Measurements from ENCODE around the gene FHL2.
"Not testable (repeated sequence)": the region's sequence is repeated elsewhere in the genome, so short reads cannot be mapped to it uniquely, and the experiment has no call there.

The FHL2 gene, protein sequence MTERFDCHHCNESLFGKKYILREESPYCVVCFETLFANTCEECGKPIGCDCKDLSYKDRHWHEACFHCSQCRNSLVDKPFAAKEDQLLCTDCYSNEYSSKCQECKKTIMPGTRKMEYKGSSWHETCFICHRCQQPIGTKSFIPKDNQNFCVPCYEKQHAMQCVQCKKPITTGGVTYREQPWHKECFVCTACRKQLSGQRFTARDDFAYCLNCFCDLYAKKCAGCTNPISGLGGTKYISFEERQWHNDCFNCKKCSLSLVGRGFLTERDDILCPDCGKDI

DNA sequence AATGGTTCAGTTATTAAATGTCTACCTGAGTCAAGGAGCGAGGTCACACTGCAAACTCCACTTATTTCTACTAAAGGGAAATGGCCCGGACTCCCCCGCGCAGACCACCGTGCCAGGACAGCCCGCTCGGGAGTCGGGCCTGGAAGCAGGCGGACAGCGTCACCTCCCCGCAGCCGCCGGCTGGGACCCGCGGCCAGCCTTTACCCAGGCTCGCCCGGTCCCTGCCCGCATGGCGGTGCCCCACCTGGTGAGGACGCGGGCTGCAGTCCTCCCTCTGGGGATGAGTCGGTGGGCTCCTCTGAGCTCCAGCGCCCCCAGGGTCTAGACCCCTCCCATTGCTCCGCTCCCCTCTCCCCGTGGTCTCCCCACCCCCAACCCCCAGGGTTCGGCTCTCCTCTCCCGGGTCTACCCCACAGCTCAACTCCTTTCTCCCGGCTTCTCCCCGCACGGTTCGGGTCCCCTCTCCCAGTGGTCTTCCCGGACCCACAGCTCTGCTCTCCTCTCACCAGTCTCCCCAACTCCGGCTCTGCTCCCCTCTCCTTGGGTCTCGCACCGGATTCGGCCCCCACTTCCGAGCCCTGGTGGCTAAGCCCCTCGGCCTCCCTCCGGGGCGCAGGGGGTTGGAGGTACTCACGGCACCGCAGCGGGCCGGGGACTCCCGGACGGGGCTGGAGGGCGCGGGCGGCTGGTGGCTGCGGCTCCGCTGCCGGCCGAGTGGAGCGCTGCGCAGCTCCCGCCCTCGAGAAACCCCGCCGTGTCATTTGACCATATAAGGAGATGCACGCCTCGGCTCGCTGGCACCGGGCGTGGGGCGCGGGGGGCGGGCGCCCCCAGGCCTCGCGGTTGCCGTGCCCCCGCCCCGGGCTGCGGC lies at the start of gene FHL2:
Gene FHL2, minus strand, starts transcription at position 716 of the 871 bp plus-strand sequence. CDS start 12,535 bp downstream, outside the sequence.
- no peak for DNase-seq

DNA sequence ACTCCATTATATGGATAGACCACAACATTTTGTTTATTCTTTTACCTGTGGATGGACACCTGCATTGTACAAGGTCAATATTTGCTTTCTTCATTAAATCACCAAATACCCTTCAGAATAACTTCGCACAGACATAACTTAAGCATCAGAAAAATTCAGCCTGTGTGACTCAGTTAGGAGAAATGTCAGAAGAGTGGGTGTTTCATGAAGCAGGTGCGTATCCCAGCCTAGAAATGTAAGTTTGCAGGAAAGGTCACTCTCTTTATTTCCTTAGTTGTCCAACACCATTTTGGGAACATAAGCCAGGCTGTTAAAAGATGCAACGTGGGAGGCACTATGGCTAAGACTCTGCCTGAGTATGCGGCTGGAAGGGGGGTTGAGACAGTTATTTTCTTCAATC lies 48.6 kb upstream of the FHL2 start:
- no peak for DNase-seq

DNA sequence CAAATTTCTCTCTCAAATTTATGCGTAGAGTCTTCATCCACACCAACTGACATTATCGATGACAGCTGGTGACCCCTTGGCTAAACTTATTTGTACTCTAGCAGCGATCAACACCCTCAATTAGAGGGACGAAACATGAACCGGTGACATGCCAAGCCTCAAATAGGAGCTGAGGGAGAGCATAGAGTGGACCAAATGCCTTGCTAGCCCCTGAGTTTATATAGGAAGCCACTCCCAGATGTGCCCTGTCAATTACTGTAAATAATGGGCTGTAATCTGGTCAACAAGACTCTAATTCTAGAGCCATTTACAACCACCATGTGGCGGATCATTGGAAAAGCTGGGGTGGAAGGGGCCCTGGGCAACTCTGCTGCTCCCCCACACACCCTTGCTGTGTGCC lies 47.6 kb upstream of the FHL2 start:
- no peak for DNase-seq

DNA sequence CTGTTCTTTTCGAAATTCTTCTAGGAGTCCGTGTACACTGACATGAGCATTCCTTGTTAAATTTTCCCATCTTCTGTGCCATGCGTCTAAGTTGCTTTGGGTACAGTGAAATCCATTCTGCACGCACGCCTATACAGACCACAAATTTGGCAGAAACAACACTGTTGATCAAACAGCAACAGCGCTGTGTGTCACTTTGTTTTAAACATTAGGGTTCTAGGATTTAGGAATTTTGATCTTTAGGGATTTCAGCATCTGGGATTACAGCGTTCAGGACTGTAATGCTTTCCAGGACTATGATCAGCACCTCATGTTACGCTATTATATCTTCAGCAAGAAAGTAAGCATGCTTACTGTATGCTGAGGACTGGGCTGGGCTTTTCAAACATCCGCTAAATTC lies 47.1 kb upstream of the FHL2 start:
- DNase-seq = no peak

DNA sequence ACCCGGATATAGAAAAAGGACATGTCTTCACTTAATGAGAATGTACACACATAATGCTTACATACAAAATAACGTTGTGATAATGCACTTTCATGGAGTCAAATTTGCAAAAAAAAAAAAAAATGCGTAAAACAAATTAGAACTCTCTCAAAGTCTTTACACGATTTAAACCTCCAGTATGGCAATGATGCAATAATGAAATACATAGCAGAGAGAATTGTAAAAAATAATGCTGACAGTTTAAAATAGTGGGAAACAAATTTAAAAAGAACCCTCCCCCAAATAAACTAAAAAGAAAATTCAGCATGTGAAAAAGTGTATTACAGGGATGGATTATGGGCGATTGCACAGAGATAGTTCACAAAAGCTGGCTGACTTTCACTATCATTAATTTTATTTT lies 46.6 kb upstream of the FHL2 start:
- no peak for DNase-seq

DNA sequence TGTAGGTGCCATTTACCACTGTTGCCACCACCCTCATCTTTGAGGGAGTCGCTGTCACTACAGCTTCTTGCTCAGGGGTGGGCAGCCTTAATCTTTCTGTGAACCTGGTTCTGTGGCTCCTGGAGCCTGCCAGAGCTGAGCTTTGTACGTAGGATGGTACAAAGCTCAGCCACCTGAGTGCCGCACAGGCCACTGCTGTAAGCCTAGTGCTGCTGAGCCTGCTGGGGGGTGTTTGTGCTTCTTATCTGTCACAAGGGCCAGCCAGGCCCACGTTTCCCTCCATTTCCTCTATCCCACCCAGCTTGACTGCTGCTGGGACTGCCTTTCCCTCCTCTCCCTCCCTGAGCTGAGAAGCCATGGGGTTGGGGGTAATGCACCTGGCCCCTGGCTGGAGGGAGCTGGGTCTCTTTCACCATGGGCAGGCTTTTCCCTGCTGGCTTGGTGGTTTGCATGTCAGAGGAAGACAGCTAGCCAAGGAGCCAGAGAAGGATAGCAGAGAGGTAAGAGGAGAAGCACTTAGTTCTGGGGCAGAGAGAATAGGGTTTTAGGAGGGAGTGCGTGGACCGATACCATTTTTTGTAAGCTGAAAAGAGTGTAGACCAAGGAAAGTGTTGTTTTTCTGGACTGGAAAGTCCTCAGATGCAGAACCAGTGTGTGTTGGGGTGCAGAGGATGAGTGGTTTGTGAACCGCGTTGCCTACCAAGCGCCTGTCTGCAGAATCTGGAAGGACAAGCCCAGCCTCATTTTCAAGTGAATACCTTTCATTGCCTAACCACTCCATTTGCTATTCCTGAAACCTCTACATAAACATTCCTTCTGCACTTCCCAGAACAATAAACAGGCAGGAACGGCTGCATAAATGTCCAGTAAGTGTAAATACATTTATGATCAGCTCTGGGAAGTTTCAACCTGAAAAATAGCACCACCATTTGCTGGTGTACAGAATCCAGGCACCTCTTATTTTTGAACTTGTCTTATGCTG lies 45.1 kb upstream of the FHL2 start:
- DNase-seq = no peak

DNA sequence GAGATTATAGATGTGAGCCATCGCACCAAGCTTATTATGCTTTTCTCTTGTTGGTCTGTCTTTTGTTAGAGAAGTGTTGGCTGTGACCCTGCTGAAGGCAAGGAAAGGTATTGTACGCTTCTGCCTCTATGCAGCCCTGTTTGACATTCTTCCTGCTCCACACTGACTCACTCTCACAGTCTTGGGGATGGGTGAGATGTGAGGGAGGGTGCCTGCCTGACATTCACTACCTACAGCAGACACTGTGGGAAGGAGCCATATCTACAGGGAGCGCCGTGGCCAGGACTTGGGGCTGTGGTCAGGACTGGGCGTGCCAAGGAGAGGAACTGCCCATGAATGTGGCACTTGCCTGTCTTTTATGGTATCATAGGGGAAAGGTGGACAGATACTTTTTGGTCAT lies 43.9 kb upstream of the FHL2 start:
- no peak for DNase-seq

DNA sequence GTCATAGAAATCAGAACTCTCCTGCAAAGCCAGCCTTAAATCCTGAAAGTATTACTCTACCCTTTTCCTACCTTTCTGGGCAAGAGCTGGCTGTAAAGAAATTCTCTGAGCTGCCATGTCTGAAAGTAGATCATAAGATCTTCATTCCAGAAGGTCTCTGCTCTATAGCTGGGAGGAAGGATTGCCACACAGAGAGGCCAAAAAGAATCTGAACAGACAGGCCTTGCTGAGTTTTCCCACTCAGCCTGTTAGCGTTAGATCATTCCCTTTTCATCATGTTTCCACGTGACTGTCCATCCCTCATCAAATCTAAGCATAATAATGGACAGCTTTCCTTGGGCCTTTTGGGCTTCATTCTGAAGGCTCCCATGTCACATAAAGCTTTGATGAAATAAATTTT lies 43.2 kb upstream of the FHL2 start:
- no peak for DNase-seq

DNA sequence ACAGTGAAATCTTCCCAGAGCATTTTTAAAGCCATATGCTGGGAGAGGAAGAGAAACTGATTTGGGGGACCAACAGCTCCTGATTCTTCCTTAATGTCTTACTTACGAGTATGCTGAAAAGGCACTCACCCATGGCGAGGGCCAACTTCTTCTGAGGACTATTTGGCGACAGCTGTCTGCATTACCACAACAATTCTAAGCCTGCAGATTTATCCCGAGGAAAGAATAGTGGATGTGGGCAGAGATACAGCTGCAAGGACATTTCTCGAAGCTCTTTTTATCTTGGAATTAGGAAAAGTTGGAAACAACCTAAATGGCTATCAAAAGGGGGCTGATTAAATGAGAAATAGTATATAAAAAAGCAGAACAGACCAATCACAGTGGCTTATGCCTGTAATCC lies 40.3 kb upstream of the FHL2 start:
- no peak for DNase-seq

DNA sequence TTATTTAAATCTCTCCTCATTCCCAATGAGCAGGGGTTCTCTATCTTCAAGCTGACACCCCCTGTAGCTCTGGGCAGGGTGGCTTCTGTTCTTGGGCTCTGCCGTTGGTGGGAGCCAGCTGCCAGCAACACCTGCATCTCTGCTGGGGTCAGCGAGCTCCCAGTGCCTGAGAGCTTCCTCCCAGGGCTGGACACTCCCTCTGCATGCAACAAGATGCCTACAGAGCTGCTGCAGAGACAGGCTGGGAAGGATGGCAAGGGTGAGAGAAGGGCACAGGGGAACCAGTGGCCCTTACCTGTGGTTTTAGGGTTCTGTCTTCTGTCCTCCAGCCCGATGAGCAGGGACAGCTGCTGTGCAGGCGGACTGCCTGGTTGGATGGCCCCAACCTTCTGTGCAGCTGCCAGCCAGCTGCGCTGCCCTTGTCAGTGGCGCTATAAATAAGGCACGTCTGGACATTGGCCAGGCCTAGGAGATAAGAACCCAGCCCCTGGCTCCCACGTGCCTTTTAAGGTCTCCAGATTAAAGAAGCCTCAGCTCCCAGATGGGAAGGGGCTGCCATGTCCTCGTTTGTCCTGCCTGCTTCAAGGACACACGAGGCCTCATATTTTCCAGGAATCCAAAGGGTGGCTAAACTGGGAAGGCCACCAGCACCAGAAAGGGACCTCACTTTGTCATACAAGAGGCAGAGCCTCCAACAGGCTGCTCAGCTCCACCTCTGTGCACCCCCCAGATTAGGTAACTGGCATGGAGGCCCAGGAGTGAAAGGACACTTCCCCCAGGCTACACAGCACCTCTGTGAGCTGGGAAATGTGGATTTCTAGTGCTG lies 39.5 kb upstream of the FHL2 start:
- no peak for DNase-seq

DNA sequence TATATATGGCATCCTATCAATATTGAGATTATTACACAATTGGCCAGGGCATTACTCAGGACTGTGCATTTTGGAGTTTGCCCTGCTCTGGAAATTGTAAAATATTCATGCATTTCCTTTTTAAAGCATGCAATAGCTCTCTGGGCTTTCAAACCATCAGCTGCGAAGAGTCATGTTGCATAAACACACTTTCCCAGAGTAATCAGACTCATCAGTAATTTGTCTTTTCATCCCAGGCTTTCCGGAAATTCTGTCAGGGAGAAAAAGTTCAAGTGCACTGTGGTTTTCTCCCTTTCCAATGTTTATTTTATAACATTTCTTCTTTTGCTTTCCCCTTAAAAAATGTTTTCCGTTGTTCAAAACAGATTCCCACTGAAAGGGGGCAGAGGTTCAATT lies 38.9 kb upstream of the FHL2 start:
- DNase-seq = no peak

DNA sequence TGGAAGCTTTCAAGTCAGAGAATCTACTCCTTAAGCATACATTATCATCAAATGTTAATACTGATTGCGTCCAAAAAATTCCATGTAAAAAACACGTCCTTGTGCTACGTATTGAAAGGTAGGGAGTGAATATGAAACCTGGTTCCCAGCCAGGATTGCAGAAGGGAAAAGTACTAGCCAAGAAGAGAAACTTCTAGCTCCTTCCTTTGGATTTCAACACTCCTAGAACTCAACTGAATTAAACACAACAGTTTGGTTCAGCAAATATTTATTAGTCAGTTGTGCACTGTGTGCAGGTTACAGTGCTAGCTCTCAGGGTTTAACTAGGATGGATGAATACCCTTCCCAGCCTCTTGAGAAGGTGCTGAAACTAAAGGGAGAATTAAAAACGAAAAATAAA lies 33.9 kb upstream of the FHL2 start:
- DNase-seq = no peak

DNA sequence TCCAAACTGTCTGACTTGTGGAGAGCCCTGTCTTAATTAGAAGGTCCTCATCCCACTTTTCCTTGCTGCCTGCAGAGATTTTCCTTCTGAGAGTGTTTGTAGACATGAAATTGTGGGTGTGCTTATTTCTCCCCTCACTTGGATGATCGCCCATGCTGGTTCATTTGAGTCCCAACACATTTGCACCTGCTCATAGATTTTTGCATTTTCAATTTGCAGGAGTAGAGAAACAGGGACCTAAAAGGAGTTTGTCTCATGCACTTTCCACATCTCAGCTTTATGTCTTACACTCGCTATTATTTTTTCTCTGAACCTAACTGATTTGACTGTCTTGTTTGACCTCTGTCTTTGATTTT lies 33.2 kb upstream of the FHL2 start:
- DNase-seq = no peak

DNA sequence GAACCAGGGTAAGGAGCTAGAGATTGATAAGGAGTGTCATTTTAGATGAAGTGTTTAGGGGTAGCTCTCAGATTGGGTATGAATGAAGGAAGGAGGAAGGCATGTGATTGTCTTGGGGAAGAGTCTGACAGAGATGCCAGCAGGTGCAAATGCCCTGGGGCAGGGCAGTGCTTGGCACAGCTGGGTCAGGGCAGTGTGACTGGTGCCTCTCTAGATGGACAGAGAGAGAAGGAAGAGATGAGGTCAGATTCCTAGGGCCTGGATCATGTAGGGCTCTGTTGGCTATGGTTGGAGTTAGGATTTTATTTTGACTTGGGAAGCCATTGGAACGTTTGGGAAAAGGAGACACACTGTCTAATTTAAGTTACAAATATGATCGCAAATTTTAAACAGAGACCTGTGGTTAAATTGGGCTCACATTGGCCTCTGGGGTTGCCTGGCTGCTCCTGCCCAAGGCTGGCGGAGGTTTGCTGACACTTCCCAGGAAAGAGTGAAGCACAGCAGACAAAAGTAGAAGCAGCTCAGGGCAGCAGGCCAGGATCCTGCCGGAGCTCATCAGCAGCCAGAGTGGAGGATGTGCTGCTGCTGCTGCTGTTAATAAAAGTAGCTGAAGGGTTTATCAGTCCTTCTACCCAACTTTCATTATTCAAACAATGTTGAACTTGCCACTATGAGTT lies 32.7 kb upstream of the FHL2 start:
- DNase-seq = no peak

DNA sequence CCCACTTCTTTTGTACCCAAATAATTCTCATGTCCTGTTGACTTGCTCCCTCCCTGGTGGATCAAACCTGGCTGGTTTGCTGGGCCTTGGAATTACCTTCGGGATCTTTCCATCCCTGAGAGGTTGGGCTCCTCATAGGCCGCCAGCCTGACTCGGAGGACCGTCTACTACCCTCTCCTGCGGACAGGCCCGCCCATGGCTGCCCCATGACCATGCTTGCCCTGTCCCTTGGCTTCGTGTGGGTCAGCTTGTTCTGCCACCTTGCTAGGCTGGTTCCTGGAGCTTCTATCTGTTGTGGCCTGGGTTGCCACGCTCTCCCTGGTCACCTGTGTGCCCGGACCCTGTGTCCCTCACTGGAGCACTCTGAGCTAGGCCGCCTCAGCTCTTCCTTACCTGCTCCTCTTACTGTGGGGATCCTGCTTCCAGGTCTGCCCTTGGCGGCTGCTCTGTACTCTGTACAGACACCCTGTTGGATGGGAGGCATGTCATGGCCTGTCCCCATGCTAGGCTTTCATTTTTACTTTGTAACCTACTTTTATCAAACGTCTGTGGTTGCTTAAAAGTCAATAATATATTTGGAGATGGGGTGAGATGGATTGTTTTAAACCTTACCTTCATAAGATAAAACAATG lies 29.7 kb upstream of the FHL2 start:
- DNase-seq = no peak

DNA sequence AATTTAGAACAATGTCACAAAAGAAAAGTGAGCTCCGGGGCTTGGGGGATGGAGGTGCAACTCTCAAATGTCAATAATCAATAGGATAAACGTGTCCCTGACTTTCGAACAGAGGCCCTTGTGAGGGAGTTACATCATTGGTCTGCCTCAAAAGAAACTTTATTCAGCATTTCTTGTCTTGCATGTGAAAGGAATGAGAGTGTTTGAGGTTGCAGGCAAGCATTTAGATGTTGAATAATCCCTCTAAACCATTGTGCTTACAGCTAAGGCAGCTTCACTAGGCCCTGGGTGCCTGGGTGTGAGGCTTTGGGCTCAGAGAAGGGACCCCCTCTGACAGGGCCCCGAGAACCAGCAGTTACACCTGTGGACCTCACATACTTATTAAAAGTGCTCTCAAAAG lies 28.6 kb upstream of the FHL2 start:
- DNase-seq = no peak

DNA sequence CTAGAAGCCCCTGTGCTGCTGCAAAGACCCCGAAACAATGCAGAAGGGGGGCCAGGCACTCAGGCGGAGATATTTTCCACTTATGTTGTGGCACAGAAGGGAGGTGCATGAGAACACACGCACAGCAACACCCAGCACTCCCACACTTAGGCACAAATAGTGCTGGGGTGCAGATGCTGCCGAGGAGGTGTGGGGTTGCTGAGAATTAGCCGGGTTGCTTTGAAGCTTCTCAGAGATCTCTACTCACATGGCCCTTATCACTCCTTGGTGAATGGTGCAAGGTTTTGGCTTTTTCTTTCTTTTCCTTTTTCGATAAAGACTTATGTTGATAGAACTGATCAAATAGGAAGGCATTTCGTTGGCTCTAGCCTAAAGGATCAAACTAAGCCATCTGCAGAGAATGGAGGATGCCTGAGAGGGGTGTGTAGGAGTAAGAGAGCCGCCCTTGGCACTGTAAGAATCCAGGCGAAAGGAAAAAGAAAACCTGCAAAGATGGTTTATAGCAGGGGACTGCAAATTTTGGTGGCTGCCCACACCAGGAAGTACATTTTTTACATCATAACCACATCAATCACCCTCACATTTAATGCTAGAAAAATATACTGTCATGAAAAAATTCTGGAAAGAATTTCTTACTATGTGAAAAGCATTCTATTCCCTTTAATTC lies 27.9 kb upstream of the FHL2 start:
- DNase-seq = no peak

DNA sequence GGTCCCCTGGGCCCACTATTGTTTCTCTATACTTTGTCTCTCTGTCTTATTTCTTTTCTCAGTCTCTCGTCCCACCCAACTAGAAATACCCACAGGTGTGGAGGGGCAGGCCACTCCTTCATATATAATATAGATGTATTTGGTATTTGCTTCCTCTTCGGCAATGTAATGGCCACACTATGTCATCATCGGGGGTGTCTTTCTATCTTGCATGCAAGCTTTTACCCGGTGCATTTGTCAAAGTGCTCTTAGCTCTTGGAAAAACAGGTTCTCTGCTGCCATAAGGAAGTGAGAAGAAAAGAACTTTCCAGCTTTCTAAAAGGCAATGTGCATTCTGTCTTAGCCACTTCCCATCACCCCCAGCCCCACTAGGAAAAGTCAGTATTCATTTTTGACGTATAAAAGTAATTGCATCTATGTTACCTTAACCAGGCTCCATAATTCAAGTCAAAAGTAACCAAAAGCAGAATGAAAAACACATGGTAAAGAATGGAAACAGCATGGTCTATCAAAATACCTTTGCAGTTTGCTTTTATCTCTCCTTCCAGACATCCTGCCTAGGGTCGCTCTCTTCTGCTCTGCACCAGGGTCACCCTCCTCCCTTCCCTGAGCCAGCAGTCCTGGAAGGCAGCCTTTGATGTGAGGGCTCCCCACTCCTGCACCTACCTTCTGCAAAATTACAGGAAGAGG lies 27.2 kb upstream of the FHL2 start:
- no peak for DNase-seq

DNA sequence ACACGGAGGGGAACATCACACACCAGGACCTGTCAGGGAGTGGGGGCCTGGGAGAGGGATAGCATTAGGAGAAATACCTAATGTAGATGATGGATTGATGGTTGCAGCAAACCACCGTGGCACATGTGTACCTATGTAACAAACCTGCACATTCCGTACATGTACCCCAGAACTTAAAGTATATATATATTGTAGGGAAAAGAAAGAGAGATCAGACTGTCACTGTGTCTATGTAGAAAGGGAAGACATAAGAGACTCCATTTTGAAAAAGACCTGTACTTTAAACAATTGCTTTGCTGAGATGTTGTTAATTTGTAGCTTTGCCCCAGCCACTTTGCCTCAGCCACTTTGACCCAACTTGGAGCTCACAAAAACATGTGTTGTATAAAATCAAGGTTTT lies 26.0 kb upstream of the FHL2 start:
- DNase-seq = not testable (repeated sequence)

DNA sequence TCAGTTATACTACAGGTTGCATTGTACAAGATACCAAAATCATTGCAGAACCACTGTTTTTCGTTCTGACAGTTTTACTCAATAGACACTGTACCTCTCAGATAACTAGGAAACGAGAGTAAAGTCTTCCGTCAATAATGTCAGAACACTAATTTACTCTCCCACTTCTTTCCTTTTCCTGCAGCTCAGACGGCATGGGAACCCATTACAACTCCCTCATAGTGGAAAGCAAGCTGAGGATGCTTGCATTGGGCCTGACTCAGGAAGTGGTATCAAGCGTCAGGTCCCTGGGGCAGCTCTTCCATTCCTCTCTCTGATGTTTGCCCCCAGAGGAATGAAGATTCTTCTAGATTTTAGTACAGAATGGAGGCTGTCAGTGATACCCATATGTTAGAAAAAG lies 23.9 kb upstream of the FHL2 start:
- no peak for DNase-seq

Data from NCI-H524 treated with DMSO at 0.1 percent for 48 hours (cell line).